H9 (cell line): ENCODE results near the gene TRIO. TPM values are rescaled to one million over a fixed set of nuclear protein-coding genes. Genes with fewer than 3 reads are reported as not detected.

ENCODE experiments used
- DNase-seq: peaks from one replicate; pipeline ENCODE4 v3.0.0-alpha.2; 2017
- H2AFZ ChIP-seq: one replicate; pipeline ENCODE4 v1.6.1; 2013; ENCODE audit warnings: mild to moderate bottlenecking, low read length, control low read depth, moderate library complexity
- H2AK5ac ChIP-seq: 2 replicates; pipeline ENCODE4 v1.6.1; 2013; ENCODE audit warnings: low read length, control low read depth, mixed read lengths; ENCODE audit not compliant: insufficient read length
- H2BK120ac ChIP-seq: one replicate; pipeline ENCODE4 v1.6.1; 2013; ENCODE audit warnings: low read depth, mild to moderate bottlenecking, low read length, control low read depth, inconsistent platforms; ENCODE audit not compliant: poor library complexity, severe bottlenecking
- H2BK12ac ChIP-seq: 2 replicates; pipeline ENCODE4 v1.6.1; 2013; ENCODE audit warnings: low read length, control low read depth, mixed read lengths, low read depth; ENCODE audit not compliant: insufficient read length
- H2BK15ac ChIP-seq: 2 replicates; pipeline ENCODE4 v1.6.1; 2013; ENCODE audit warnings: low read depth, low read length, control low read depth
- H2BK20ac ChIP-seq: one replicate; pipeline ENCODE4 v1.6.1; 2013; ENCODE audit warnings: low read depth, mild to moderate bottlenecking, low read length, control low read depth, inconsistent platforms; ENCODE audit not compliant: poor library complexity, severe bottlenecking
- H2BK5ac ChIP-seq: 2 replicates; pipeline ENCODE4 v1.6.1; 2013; ENCODE audit warnings: low read length, control low read depth, mixed read lengths; ENCODE audit not compliant: insufficient read length
- H3K14ac ChIP-seq: 2 replicates; pipeline ENCODE4 v1.6.1; 2013; ENCODE audit warnings: low read length, control low read depth; ENCODE audit not compliant: insufficient read depth
- H3K18ac ChIP-seq: 2 replicates; pipeline ENCODE4 v1.6.1; 2013; ENCODE audit warnings: low read depth, mild to moderate bottlenecking, mixed read lengths, low read length, control low read depth; ENCODE audit not compliant: insufficient read length
- H3K23ac ChIP-seq: 2 replicates; pipeline ENCODE4 v1.6.1; 2013; ENCODE audit warnings: low read length, control low read depth, mixed read lengths, low read depth; ENCODE audit not compliant: insufficient read length
- H3K23me2 ChIP-seq: 2 replicates; pipeline ENCODE4 v1.6.1; 2013; ENCODE audit warnings: low read depth, mild to moderate bottlenecking, mixed read lengths, low read length, control low read depth; ENCODE audit not compliant: insufficient read length, poor library complexity, severe bottlenecking
- H3K27ac ChIP-seq: 2 replicates; pipeline ENCODE4 v1.5.1; 2013; ENCODE audit warnings: low read length, control low read depth, mixed read lengths, low read depth; ENCODE audit not compliant: insufficient read length
- H3K27me3 ChIP-seq: 2 replicates; pipeline ENCODE4 v1.6.1; 2013; ENCODE audit warnings: low read length, control low read depth, inconsistent platforms; ENCODE audit not compliant: insufficient read depth
- H3K4ac ChIP-seq: 2 replicates; pipeline ENCODE4 v1.6.1; 2013; ENCODE audit warnings: low read depth, mild to moderate bottlenecking, control low read depth, inconsistent platforms, low read length, moderate library complexity
- H3K4me1 ChIP-seq: 2 replicates; pipeline ENCODE4 v1.6.1; 2013; ENCODE audit warnings: low read length, control low read depth, inconsistent platforms; ENCODE audit not compliant: insufficient read depth
- H3K4me2 ChIP-seq: 2 replicates; pipeline ENCODE4 v1.6.1; 2013; ENCODE audit warnings: low read length, control low read depth, mixed read lengths; ENCODE audit not compliant: insufficient read length, insufficient read depth
- H3K56ac ChIP-seq: 2 replicates; pipeline ENCODE4 v1.6.1; 2013; ENCODE audit warnings: low read depth, mild to moderate bottlenecking, mixed read lengths, low read length, control low read depth; ENCODE audit not compliant: insufficient read length
- H3K79me1 ChIP-seq: 2 replicates; pipeline ENCODE4 v1.6.1; 2013; ENCODE audit warnings: low read depth, mild to moderate bottlenecking, moderate library complexity, low read length, control low read depth, inconsistent platforms; ENCODE audit not compliant: insufficient read depth, poor library complexity, severe bottlenecking
- H3K79me2 ChIP-seq: 2 replicates; pipeline ENCODE4 v1.6.1; 2013; ENCODE audit warnings: low read length, control low read depth, inconsistent platforms; ENCODE audit not compliant: insufficient read depth
- H3K9ac ChIP-seq: 2 replicates; pipeline ENCODE4 v1.6.1; 2013; ENCODE audit warnings: low read length, control low read depth, mixed read lengths; ENCODE audit not compliant: insufficient read length; ENCODE audit errors: extremely low read depth
- H3K9me3 ChIP-seq: one replicate; pipeline ENCODE4 v1.6.1; 2013; ENCODE audit warnings: low read depth, low read length, inconsistent platforms; ENCODE audit not compliant: control insufficient read depth
- H3T11ph ChIP-seq: one replicate; pipeline ENCODE4 v1.6.1; 2013; ENCODE audit warnings: mild to moderate bottlenecking, low read length, control low read depth, inconsistent platforms
- H4K20me1 ChIP-seq: one replicate; pipeline ENCODE4 v1.6.1; 2013; ENCODE audit not compliant: control insufficient read depth, insufficient read length, insufficient read depth
- H4K5ac ChIP-seq: 2 replicates; pipeline ENCODE4 v1.6.1; 2013; ENCODE audit warnings: low read depth, mild to moderate bottlenecking, mixed read lengths, low read length, control low read depth; ENCODE audit not compliant: insufficient read length
- H4K8ac ChIP-seq: replicated peaks from 2 replicates; pipeline ENCODE4 v1.6.1; 2013; ENCODE audit warnings: low read length, control low read depth, mixed read lengths, low read depth; ENCODE audit not compliant: insufficient read length
- H4K91ac ChIP-seq: 2 replicates; pipeline ENCODE4 v1.6.1; 2013; ENCODE audit warnings: low read depth, mild to moderate bottlenecking, moderate library complexity, mixed read lengths, low read length, control low read depth; ENCODE audit not compliant: insufficient read length
- H3K27ac Mint-ChIP-seq, 3 experiments: 2 replicates in 2 of 3; 3 replicates in 1 of 3; pipeline ENCODE4 v1.8.0; 2020 to 2021; ENCODE audit warnings: mixed read lengths in 3 of 3, mild to moderate bottlenecking in 1 of 3, moderate library complexity in 1 of 3
- H3K27me3 Mint-ChIP-seq: 2 replicates; pipeline ENCODE4 v1.8.0; 2021; ENCODE audit warnings: low read depth, mild to moderate bottlenecking, moderate library complexity, mixed read lengths
- H3K36me3 Mint-ChIP-seq, 3 experiments: 2 replicates in 2 of 3; 3 replicates in 1 of 3; pipeline ENCODE4 v1.8.0; 2020 to 2021; ENCODE audit warnings: low read depth in 3 of 3, mixed read lengths in 3 of 3; ENCODE audit not compliant: insufficient read depth in 1 of 3
- H3K4me1 Mint-ChIP-seq, 2 experiments: 2 replicates each; pipeline ENCODE4 v1.8.0; 2020; ENCODE audit warnings: mixed read lengths in 2 of 2
- H3K4me3 Mint-ChIP-seq, 2 experiments: 2 replicates in 1 of 2; 3 replicates in 1 of 2; pipeline ENCODE4 v1.8.0; 2020 to 2021; ENCODE audit warnings: mild to moderate bottlenecking in 2 of 2, mixed read lengths in 2 of 2, moderate library complexity in 1 of 2
- H3K9me3 Mint-ChIP-seq, 2 experiments: 2 replicates in 1 of 2; 3 replicates in 1 of 2; pipeline ENCODE4 v1.8.0; 2020; ENCODE audit warnings: mild to moderate bottlenecking in 2 of 2, mixed read lengths in 2 of 2, moderate library complexity in 1 of 2
- CTCF ChIP-seq: fragments of 200-600 bp; sonication (generic); conservative IDR thresholded peaks from 3 replicates; pipeline ENCODE4 v1.8.0; 2021; ENCODE audit warnings: antibody characterized with exemption, mild to moderate bottlenecking
- WGBS: extraction: QIAGEN DNeasy Blood & Tissue Kit; methylation state at CpG from one replicate; pipeline ENCODE4 v1.1.7; 2013; ENCODE audit warnings: missing lambda C conversion rate, low lambda C conversion rate, mixed read lengths; ENCODE audit not compliant: insufficient read length; ENCODE audit errors: extremely low coverage; 5-methylcytosine and 5-hydroxymethylcytosine counted together
- total RNA-seq: library from RNA; stranded (reverse); gene quantifications from 2 replicates; pipeline ENCODE4 v1.2.1, GENCODE V29; 2021

TRIO gene
- total RNA-seq, 1 experiment from 2014 or later: 87.8 TPM

DNA sequence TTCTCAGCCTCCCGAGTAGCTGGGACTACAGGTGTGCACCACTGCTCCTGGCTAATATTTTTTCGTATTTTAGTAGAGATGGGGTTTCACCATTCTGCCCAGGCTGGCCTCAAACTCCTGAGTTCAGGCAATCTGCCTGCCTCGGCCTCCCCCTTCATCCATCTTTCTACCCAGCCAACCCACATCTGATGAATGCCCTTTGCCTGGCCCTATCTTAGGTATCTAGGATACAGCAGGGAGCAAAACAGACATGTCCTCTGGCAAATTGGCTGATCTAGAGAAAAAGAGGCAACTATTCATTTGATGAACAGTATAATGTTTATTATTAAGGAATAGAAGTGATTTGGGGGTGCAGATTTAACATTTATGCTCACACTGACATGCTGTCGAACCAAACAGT is 123.0 kb downstream of the TRIO start:
- H2BK12ac ChIP-seq: no peak overlapping the region
- no peaks in the 10 kb centered on the region for H3K27me3 ChIP-seq
- TF ChIP-seq CTCF: no peak
- no peak overlapping the region for H4K91ac ChIP-seq
- no peak overlapping the region for H3T11ph ChIP-seq
- H2BK20ac ChIP-seq: no peak overlapping the region
- no peak overlapping the region for H3K14ac ChIP-seq
- Mint-ChIP-seq H3K27me3 (no peaks in the 10 kb centered on the region), H3K27ac (peak overlapping the region in 1 of 3 experiments; percentile 39; a peak in 1 of 7 replicates), H3K36me3 (peaks cover 0 to 4% (median 0%) of the 10 kb centered on the region in 3 experiments; a peak in 3 of 7 replicates), H3K4me3 (no peak overlapping the region), H3K9me3 (no peaks in the 10 kb centered on the region), H3K4me1 (peaks cover 76 to 77% of the 10 kb centered on the region in 2 experiments)
- H3K18ac ChIP-seq: no peak overlapping the region
- WGBS: no CpG with 5 or more reads among the region's 4 CpGs
- H2BK120ac ChIP-seq: no peak overlapping the region
- H2AFZ ChIP-seq: no peak overlapping the region
- no peaks in the 10 kb centered on the region for H3K79me1 ChIP-seq
- no peak overlapping the region for H3K4me2 ChIP-seq
- DNase-seq: no peak
- no peak overlapping the region for H3K4ac ChIP-seq
- no peak overlapping the region for H4K5ac ChIP-seq
- no peak overlapping the region for H3K56ac ChIP-seq
- H2BK15ac ChIP-seq: no peak overlapping the region
- H3K23ac ChIP-seq: no peak overlapping the region
- no peaks in the 10 kb centered on the region for H4K20me1 ChIP-seq
- H4K8ac ChIP-seq: no peak overlapping the region
- no peak overlapping the region for H2AK5ac ChIP-seq
- no peaks in the 10 kb centered on the region for H3K9me3 ChIP-seq
- H3K27ac ChIP-seq: no peak overlapping the region
- H2BK5ac ChIP-seq: no peak overlapping the region
- H3K9ac ChIP-seq: no peak overlapping the region
- H3K79me2 ChIP-seq: peaks cover 22% of the 10 kb centered on the region; the same call in 1 of the 2 replicates
- peaks cover 31% of the 10 kb centered on the region for H3K4me1 ChIP-seq
- H3K23me2 ChIP-seq: no peaks in the 10 kb centered on the region
